ENCODE data around the gene P3H2. TPM values are rescaled to one million over a fixed set of nuclear protein-coding genes. Genes with fewer than 3 reads are reported as not detected.

Gene P3H2, protein sequence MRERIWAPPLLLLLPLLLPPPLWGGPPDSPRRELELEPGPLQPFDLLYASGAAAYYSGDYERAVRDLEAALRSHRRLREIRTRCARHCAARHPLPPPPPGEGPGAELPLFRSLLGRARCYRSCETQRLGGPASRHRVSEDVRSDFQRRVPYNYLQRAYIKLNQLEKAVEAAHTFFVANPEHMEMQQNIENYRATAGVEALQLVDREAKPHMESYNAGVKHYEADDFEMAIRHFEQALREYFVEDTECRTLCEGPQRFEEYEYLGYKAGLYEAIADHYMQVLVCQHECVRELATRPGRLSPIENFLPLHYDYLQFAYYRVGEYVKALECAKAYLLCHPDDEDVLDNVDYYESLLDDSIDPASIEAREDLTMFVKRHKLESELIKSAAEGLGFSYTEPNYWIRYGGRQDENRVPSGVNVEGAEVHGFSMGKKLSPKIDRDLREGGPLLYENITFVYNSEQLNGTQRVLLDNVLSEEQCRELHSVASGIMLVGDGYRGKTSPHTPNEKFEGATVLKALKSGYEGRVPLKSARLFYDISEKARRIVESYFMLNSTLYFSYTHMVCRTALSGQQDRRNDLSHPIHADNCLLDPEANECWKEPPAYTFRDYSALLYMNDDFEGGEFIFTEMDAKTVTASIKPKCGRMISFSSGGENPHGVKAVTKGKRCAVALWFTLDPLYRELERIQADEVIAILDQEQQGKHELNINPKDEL
- not detected in 2 replicates for total RNA-seq (2011; cell fraction: chromatin; rRNA removed; ENCODE audit: low replicate concordance)
- not detected in 2 replicates for total RNA-seq (2011; cell fraction: nucleolus; rRNA removed)
- total RNA-seq (2011; cell fraction: nucleoplasm; rRNA removed), result not detected in 2 replicates
- total RNA-seq (2014; rRNA removed) (not detected in 2 replicates), total RNA-seq (2014; rRNA removed; fragmentation: Illumina TruSeq; extraction: Trizol) (not detected in 2 replicates), total RNA-seq (2015; rRNA removed; fragmentation: Illumina TruSeq; extraction: Trizol) (not detected in 2 replicates), total RNA-seq (2021) (0.22 and 0.40 TPM in 2 replicates), polyA plus RNA-seq (2011; rRNA removed) (0.26 TPM in 1 of 2 replicates, not detected in the other), polyA plus RNA-seq (2014; fragmentation: Illumina TruSeq; extraction: Trizol) (not detected in 2 replicates), polyA plus RNA-seq (2014; fragmentation: Nextera tagmentation; extraction: Ambion mirVana) (not detected), polyA plus RNA-seq (2014; rRNA removed) (0.04 TPM in 1 of 2 replicates, not detected in the other), polyA minus RNA-seq (2011; rRNA and poly(A)+ RNA removed) (not detected in 2 replicates), Bru-seq, nascent RNA (percentile 4 among the genes with signal in this experiment), BruChase-seq, experiment 1, labeled RNA remaining after a 2-hour chase (percentile 4 among the genes with signal in this experiment), BruChase-seq, experiment 2, labeled RNA remaining after a 6-hour chase (percentile 0 among the genes with signal in this experiment)
- polyA plus RNA-seq (2011; cell fraction: cytosol; rRNA removed), result not detected in 2 replicates
- polyA plus RNA-seq (2011; cell fraction: nucleus; rRNA removed), result not detected in 2 replicates
- polyA plus RNA-seq (2012), result not detected in 2 replicates
- not detected in 2 replicates for polyA minus RNA-seq (2011; cell fraction: cytosol; rRNA and poly(A)+ RNA removed)
- not detected in 2 replicates for polyA minus RNA-seq (2011; cell fraction: nucleus; rRNA and poly(A)+ RNA removed)
- long read RNA-seq, experiment 1, result 0 reads
- long read RNA-seq, experiment 2, result 0 reads
- long read RNA-seq, experiment 3, result 0 reads

DNA sequence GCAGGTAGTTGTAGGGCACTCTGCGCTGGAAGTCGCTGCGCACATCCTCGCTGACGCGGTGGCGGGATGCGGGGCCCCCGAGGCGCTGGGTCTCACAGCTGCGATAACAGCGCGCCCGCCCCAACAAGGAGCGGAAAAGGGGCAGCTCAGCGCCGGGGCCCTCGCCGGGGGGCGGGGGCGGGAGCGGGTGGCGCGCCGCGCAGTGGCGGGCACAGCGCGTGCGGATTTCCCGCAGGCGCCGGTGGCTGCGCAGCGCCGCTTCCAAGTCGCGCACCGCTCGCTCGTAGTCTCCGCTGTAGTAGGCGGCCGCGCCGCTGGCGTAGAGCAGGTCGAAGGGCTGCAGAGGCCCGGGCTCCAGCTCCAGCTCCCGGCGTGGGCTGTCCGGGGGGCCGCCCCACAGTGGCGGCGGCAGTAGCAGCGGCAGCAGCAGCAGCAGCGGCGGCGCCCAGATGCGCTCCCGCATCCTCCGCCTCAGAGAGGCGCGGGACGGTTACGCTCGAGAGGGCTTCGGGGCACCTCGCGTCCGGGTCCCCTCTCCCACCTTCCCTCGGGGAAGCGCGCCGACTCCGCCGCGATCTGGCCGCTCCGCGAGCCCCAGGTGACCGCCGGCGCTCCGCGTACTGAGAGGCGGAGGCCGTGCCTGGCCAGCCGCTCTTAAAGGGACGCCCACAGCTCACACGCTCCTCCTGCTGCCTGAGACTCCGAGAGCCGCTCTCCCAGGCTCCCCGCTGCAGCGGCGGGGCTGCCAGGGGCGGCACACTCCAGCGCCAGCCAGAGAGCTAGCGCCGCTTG lies at the start of gene P3H2:
P3H2 (minus strand) TSS at position 629 of the 792 bp plus-strand sequence; CDS start at position 463, 166 bp downstream.
- Histone ChIP-seq H3K4me2 (ENCODE audit: insufficient read depth, low read length) (no peak within 1 kb of the TSS), H3K9me1 (ENCODE audit: control insufficient read depth, insufficient read depth, low read length) (no peaks in the 10 kb centered on the region), H3K27me3 (ENCODE audit: control insufficient read depth in 2 of 2, insufficient read depth in 2 of 2, low read length in 2 of 2) (no peaks in the 10 kb centered on the region), H4K20me1 (replicated peaks; ENCODE audit: control insufficient read depth, insufficient read depth, low read length) (no peaks in the 10 kb centered on the region), H3K4me3 (no peak within 1 kb of the TSS), H3K36me3 (ENCODE audit: control insufficient read depth, insufficient read depth, low read length) (no peaks in the 10 kb centered on the region), H3K4me1 (replicated peaks in 1 of 2; ENCODE audit: control insufficient read depth in 2 of 2, insufficient read depth in 2 of 2, low read length in 2 of 2) (no peaks in the 10 kb centered on the region), H3K79me2 (ENCODE audit: control insufficient read depth, insufficient read depth, low read length) (no peaks in the 10 kb centered on the region), H3K9me3 (replicated peaks; ENCODE audit: control insufficient read depth, insufficient read depth, low read depth, low read length) (no peaks in the 10 kb centered on the region), H2AFZ (ENCODE audit: low read depth, low read length) (no peak within 1 kb of the TSS), H3K27ac (ENCODE audit: extremely low read depth, low read depth, low read length) (no peak within 1 kb of the TSS), H3K9ac (ENCODE audit: insufficient read depth in 1 of 2, low read depth in 2 of 2, low read length in 2 of 2) (no peak within 1 kb of the TSS)
- WGBS (ENCODE audit: insufficient coverage, low coverage, missing lambda C conversion rate), result 37% methylated on average over 34 of the region's 100 CpGs
- intact Hi-C loops (cut with micrococcal nuclease) (no loop called here), in situ Hi-C loops (cut with MboI) (no loop called here)
- DNase-seq (ENCODE audit: extremely low read depth in 1 of 4, low spot score in 3 of 4), result no peak
- POLR2A ChIA-PET, result no interaction called here
- FAIRE-seq, result no peak
- ATAC-seq, result no peak
- BruUV-seq (replicated peaks), result no TSS peak
- CTCF ChIA-PET (ENCODE audit: low intra/inter-chr PET ratio), result no interaction called here
- TF ChIP-seq KLF10 (CRISPR knock-in tag; IDR thresholded peaks at IDR 0.05) (no peak), ZNF140 (CRISPR knock-in tag; IDR thresholded peaks at IDR 0.05) (no peak), POLR2H (tag; IDR thresholded peaks at IDR 0.05; ENCODE audit: low read depth) (no peak)
- TF ChIP-seq, protein P1, sequence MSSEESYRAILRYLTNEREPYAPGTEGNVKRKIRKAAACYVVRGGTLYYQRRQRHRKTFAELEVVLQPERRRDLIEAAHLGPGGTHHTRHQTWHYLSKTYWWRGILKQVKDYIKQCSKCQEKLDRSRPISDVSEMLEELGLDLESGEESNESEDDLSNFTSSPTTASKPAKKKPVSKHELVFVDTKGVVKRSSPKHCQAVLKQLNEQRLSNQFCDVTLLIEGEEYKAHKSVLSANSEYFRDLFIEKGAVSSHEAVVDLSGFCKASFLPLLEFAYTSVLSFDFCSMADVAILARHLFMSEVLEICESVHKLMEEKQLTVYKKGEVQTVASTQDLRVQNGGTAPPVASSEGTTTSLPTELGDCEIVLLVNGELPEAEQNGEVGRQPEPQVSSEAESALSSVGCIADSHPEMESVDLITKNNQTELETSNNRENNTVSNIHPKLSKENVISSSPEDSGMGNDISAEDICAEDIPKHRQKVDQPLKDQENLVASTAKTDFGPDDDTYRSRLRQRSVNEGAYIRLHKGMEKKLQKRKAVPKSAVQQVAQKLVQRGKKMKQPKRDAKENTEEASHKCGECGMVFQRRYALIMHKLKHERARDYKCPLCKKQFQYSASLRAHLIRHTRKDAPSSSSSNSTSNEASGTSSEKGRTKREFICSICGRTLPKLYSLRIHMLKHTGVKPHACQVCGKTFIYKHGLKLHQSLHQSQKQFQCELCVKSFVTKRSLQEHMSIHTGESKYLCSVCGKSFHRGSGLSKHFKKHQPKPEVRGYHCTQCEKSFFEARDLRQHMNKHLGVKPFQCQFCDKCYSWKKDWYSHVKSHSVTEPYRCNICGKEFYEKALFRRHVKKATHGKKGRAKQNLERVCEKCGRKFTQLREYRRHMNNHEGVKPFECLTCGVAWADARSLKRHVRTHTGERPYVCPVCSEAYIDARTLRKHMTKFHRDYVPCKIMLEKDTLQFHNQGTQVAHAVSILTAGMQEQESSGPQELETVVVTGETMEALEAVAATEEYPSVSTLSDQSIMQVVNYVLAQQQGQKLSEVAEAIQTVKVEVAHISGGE (CRISPR knock-in tag; IDR thresholded peaks at IDR 0.05), result no peak
- TF ChIP-seq, protein P2, sequence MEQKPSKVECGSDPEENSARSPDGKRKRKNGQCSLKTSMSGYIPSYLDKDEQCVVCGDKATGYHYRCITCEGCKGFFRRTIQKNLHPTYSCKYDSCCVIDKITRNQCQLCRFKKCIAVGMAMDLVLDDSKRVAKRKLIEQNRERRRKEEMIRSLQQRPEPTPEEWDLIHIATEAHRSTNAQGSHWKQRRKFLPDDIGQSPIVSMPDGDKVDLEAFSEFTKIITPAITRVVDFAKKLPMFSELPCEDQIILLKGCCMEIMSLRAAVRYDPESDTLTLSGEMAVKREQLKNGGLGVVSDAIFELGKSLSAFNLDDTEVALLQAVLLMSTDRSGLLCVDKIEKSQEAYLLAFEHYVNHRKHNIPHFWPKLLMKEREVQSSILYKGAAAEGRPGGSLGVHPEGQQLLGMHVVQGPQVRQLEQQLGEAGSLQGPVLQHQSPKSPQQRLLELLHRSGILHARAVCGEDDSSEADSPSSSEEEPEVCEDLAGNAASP (IDR thresholded peaks at IDR 0.05), result no peak
- TF ChIP-seq, protein P3, sequence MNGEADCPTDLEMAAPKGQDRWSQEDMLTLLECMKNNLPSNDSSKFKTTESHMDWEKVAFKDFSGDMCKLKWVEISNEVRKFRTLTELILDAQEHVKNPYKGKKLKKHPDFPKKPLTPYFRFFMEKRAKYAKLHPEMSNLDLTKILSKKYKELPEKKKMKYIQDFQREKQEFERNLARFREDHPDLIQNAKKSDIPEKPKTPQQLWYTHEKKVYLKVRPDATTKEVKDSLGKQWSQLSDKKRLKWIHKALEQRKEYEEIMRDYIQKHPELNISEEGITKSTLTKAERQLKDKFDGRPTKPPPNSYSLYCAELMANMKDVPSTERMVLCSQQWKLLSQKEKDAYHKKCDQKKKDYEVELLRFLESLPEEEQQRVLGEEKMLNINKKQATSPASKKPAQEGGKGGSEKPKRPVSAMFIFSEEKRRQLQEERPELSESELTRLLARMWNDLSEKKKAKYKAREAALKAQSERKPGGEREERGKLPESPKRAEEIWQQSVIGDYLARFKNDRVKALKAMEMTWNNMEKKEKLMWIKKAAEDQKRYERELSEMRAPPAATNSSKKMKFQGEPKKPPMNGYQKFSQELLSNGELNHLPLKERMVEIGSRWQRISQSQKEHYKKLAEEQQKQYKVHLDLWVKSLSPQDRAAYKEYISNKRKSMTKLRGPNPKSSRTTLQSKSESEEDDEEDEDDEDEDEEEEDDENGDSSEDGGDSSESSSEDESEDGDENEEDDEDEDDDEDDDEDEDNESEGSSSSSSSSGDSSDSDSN (IDR thresholded peaks at IDR 0.05; ENCODE audit: borderline replicate concordance in 1 of 2, low read depth in 2 of 2, low read length in 2 of 2), result no peak
